SU-DHL-6 (cell line): ENCODE results near the gene DUS4L.

ENCODE experiments used
- H2AFZ ChIP-seq: fragments of 200-600 bp; sonication (generic); 2 replicates; pipeline ENCODE4 v1.6.1; 2014; ENCODE audit warnings: low read depth, mild to moderate bottlenecking, moderate library complexity, mixed read lengths, antibody characterized with exemption, low read length; ENCODE audit not compliant: severe bottlenecking
- H3F3A ChIP-seq: fragments of 200-600 bp; shearing (Covaris generic); 2 replicates; pipeline ENCODE4 v1.6.0; 2016; ENCODE audit warnings: antibody characterized with exemption, mild to moderate bottlenecking; ENCODE audit not compliant: insufficient read depth
- H3K27ac ChIP-seq: fragments of 200-600 bp; sonication (generic); 2 replicates; pipeline ENCODE4 v1.5.1; 2016; ENCODE audit warnings: low read depth, mild to moderate bottlenecking, low read length, moderate library complexity, mixed read lengths
- H3K27me3 ChIP-seq: fragments of 200-600 bp; sonication (generic), shearing (Covaris generic); 2 replicates; pipeline ENCODE4 v1.6.0; 2014; ENCODE audit warnings: mild to moderate bottlenecking, low read length
- H3K36me3 ChIP-seq: fragments of 200-600 bp; sonication (generic); 2 replicates; pipeline ENCODE4 v1.6.1; 2014; ENCODE audit warnings: mild to moderate bottlenecking, low read length, mixed read lengths
- H3K4me2 ChIP-seq: fragments of 300-600, 200-600 bp; shearing (Covaris generic), sonication (generic); 2 replicates; pipeline ENCODE4 v1.6.0; 2014; ENCODE audit warnings: low read length, low read depth, mild to moderate bottlenecking; ENCODE audit not compliant: poor library complexity, severe bottlenecking
- H3K4me3 ChIP-seq: fragments of 200-600 bp; sonication (generic); 2 replicates; pipeline ENCODE4 v1.5.1; 2014; ENCODE audit warnings: antibody characterized with exemption, low read length, mild to moderate bottlenecking, mixed read lengths; ENCODE audit not compliant: insufficient read depth, poor library complexity, severe bottlenecking
- H3K79me2 ChIP-seq: fragments of 200-600 bp; sonication (generic); 2 replicates; pipeline ENCODE4 v1.6.1; 2014; ENCODE audit warnings: mild to moderate bottlenecking, low read length, moderate library complexity; ENCODE audit not compliant: insufficient read depth
- H3K9ac ChIP-seq: fragments of 200-600 bp; sonication (generic); 2 replicates; pipeline ENCODE4 v1.7.0; 2014; ENCODE audit warnings: mild to moderate bottlenecking, low read length
- H3K9me2 ChIP-seq: fragments of 200-600 bp; sonication (generic); replicated peaks from 2 replicates; pipeline ENCODE4 v1.6.1; 2014; ENCODE audit warnings: low read length; ENCODE audit not compliant: insufficient read depth
- H3K9me3 ChIP-seq: fragments of 200-600 bp; sonication (generic); 2 replicates; pipeline ENCODE4 v1.6.1; 2014; ENCODE audit warnings: low read length, mixed read lengths; ENCODE audit not compliant: insufficient read depth
- H4K20me1 ChIP-seq: fragments of 200-600 bp; sonication (generic); 2 replicates; pipeline ENCODE4 v1.6.1; 2014; ENCODE audit warnings: low read depth, mild to moderate bottlenecking, antibody characterized with exemption, low read length, moderate library complexity, mixed read lengths
- CTCF ChIP-seq: fragments of 200-600 bp; sonication (generic); IDR thresholded peaks from one replicate; pipeline ENCODE4 v1.5.1; 2017; ENCODE audit warnings: antibody characterized with exemption, mild to moderate bottlenecking, low read length, moderate library complexity; ENCODE audit not compliant: insufficient read depth, poor library complexity, severe bottlenecking
- EZH2phosphoT487 ChIP-seq: fragments of 200-600 bp; sonication (generic), shearing (Covaris generic); conservative IDR thresholded peaks from 2 replicates; pipeline ENCODE4 v1.6.1; 2018; ENCODE audit warnings: mild to moderate bottlenecking, antibody characterized with exemption, low read length, moderate library complexity, mixed read lengths

The DUS4L gene

GRCh38 chr7:107551936-107552335 is 11.8 kb upstream of the DUS4L start:
- no peaks in the 10 kb centered on the region for H4K20me1 ChIP-seq
- H3K79me2 ChIP-seq: peaks cover 12% of the 10 kb centered on the region; the same call in 1 of the 2 replicates
- H2AFZ ChIP-seq: no peak overlapping the region
- no peaks in the 10 kb centered on the region; the same call in 1 of the 2 replicates for H3F3A ChIP-seq
- no peaks in the 10 kb centered on the region for H3K27me3 ChIP-seq
- TF ChIP-seq CTCF (no peak), EZH2phosphoT487 (no peak)
- no peak overlapping the region for H3K4me3 ChIP-seq
- no peak overlapping the region for H3K27ac ChIP-seq
- H3K9me2 ChIP-seq: no peaks in the 10 kb centered on the region
- peaks cover 10% of the 10 kb centered on the region; the same call in 1 of the 2 replicates for H3K36me3 ChIP-seq
- no peak overlapping the region for H3K9ac ChIP-seq
- no peak overlapping the region for H3K4me2 ChIP-seq
- no peaks in the 10 kb centered on the region for H3K9me3 ChIP-seq

GRCh38 chr7:107555893-107556292 is 7.9 kb upstream of the DUS4L start:
- Histone ChIP-seq H3K79me2 (peaks cover 29% of the 10 kb centered on the region), H3K9ac (no peak overlapping the region), H2AFZ (no peak overlapping the region), H3K9me2 (no peaks in the 10 kb centered on the region), H3K4me2 (no peak overlapping the region), H4K20me1 (no peaks in the 10 kb centered on the region), H3K27ac (no peak overlapping the region), H3K27me3 (no peaks in the 10 kb centered on the region), H3K9me3 (no peaks in the 10 kb centered on the region), H3F3A (no peaks in the 10 kb centered on the region), H3K4me3 (no peak overlapping the region), H3K36me3 (peaks cover 16% of the 10 kb centered on the region; the same call in 1 of the 2 replicates)
- TF ChIP-seq CTCF (no peak), EZH2phosphoT487 (no peak)

GRCh38 chr7:107559864-107560263 is 3.9 kb upstream of the DUS4L start:
- H3K27ac ChIP-seq: no peak overlapping the region
- H3F3A ChIP-seq: no peaks in the 10 kb centered on the region
- H3K9me3 ChIP-seq: no peaks in the 10 kb centered on the region
- H3K9ac ChIP-seq: no peak overlapping the region
- H3K36me3 ChIP-seq: peaks cover 6% of the 10 kb centered on the region; the same call in 1 of the 2 replicates
- H3K79me2 ChIP-seq: peaks cover 43% of the 10 kb centered on the region
- no peak overlapping the region for H2AFZ ChIP-seq
- no peaks in the 10 kb centered on the region for H4K20me1 ChIP-seq
- no peaks in the 10 kb centered on the region for H3K9me2 ChIP-seq
- TF ChIP-seq CTCF: no peak
- no peak for TF ChIP-seq EZH2phosphoT487
- no peak overlapping the region for H3K4me3 ChIP-seq
- no peak overlapping the region for H3K4me2 ChIP-seq
- no peaks in the 10 kb centered on the region for H3K27me3 ChIP-seq
